GM21825 (cell line): ENCODE data around the gene CTNNA3.

Experiments
- ATAC-seq: cut with Tn5 transposase; IDR thresholded peaks from one replicate; pipeline ENCODE4 v1.9.1; 2021; ENCODE audit warnings: mild to moderate bottlenecking, moderate library complexity; ENCODE audit not compliant: unreplicated experiment

The CTNNA3 gene

DNA sequence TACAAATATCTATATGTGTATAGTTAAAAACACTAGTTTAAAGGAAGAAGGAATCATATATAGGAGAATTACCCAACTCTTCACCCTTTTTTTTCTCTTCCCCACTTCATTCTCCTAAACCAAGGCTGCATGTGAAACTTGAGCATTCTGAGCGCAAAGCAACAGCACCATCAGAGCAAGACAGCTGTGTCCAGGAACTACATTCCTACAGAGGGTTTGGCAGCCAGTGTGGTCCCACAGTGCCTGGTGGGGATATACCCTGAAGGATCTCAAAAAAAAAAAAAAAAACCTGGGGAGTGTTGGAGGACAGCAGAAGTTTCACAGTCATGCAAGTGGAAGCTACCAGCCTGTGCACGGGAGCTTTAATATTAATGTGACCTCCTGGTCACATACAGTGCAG lies 310.4 kb downstream of the CTNNA3 start:
- ATAC-seq, result no peak

DNA sequence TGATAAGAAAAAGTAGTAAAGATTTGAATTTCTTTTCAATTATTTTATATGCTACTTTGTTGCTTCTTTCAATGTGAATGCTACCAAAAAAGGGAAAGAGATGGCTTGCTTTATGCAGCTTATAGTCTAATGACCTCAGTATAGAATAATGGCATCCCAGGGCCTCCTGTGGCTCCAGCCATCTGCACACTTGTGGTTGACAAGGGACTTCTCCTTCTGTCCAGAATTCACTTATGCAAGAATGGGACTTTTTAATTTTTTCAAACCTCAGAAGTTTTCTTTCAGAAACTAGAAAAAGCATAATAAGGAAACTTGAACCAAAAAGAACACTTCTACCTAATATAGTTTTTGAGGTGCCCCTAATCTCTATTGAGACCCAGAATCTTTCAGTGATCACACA lies 310.9 kb downstream of the CTNNA3 start:
- ATAC-seq, result no peak

DNA sequence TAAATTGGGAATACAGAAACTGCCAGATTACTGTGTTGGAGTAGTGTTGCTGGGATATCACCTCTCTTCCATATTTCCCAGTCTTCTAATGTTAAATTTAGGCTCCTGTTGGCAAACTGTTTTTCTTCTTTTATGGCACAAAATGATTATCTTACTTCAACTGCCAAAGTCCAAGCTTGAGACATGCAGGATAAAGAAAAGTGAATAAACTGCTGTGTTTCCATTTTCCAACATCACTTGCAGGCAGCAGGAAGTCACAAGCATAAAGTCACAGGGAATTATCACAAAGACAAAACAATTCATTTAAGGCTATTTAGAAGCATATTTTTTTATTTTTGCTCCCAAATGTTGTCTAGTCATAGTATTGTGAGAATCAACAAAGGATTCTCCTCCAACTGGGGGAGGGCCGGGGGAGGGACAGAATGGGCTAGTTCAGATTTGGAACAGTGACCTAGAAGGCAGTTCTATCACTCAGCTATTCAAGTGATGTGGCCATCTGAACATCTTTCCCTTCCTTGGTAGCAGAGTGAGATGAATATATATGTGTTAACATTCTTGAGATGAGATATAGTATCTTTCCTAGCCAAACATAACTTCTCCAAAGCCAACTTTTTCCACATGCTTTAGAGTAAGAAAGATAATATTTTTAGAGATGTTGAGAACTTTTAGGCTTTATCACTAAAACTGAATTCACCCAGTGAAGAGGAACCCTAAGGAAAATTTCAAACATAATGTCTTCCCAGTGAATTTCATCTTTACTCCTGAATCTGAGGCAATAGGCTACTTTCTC lies 364.7 kb downstream of the CTNNA3 start:
- ATAC-seq, result no peak

DNA sequence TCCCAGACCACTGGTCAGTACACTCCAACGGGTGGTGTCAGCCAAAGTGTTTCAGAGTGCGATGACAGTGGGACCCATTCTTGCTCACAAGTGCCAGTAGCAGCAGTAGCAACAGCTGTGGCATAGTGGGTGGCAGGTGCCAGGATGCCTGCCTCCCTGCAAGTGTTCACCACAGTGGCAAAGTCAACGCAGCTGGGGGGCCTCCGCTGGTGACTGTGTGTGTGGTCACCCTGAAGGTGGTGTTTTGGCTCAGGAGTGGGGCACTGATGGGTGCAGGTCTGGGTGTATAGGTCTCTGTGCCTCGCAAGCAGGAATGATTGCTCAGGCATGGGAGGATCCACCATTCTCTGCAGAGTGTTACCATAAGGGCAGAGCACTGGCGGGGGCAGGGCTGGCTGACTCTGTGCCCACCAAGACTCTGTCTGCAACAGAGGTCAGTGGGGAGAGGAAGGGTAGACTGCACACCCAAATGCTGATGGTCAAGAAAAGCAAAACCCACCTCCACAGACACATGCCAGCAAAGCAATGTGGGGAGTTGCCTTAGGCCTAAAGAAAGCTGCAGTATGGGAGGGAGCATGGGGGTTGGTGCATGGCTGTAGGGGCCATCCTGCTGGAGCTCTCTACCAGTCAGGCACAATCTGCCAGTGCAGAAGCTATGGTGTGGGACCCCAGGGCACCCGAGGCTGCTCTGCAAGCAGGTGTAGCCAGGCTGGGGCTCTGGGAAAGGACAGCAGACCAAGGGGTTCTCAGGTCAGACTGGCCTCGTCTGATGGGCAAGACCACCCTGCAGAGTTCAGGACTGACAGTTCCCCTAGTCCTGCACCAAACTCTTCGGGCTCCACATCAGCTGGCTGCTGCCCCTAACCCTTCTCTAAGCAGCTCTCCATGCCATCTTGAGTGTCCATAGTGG lies 368.1 kb downstream of the CTNNA3 start:
- no peak for ATAC-seq

DNA sequence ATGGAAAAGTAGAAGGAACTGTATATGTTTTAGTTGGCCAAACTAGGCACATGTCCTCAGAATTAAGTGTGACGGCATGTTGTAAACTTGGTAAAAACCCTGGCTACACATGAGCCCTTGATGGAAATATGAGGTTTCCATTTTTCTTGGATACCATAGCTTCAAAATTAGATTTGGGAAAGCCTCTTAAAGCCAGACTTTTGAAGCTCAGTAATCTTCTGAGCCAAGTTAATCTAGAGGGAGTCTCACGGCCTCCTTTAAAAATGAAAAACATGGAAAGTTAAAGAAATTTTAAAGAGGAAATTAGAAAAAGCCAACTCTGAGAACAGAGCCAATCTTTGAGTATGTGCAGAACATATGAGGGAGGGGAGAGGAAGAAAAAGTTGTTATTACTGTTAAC lies 376.0 kb downstream of the CTNNA3 start:
- no peak for ATAC-seq

DNA sequence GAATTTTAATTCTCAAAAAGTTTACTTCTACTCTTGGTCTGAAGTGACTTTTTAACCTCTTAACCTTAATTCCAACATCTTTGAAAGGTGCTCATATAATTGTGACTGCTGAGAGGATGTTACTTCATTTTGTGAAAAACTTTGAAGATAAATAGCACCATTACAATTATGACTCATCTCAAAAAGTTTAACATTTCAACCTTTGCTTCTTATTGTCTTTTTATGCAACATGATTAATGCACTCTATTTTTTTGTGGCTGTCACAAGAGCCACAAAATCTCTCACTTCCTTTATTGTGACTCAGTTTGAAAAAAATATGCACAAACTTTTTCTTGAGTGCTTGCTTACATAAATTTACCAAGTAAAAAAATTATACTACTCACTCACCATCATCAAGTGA lies 387.1 kb downstream of the CTNNA3 start:
- no peak for ATAC-seq

DNA sequence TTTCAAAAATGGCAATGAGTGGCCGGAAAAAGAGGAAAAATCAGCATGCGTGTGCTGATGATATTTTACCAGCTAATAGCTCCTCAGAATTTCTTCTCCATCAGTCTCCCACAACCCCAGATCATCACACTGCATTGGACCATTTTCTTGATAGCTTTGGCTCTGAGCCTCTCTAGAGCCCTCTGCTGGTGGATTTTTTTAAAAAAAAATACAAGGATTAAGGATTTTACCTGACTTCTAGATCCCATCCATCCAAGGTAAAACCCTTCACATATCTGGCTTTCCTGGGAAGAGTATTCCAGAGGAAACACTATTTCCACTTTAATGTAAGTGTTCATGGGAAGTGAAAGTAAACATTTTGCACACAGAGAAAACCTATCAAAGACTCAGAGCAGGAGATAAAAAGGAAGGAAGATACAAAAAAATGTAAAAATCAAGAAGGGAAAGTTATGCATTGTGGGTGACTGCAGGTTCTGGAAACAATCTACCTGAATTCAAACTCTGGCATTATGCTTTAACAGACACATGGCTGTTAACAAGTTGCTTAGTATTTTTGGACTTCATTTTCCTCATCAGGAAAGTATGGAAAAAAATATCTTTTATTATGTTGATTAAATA lies 389.3 kb downstream of the CTNNA3 start:
- ATAC-seq, result no peak

DNA sequence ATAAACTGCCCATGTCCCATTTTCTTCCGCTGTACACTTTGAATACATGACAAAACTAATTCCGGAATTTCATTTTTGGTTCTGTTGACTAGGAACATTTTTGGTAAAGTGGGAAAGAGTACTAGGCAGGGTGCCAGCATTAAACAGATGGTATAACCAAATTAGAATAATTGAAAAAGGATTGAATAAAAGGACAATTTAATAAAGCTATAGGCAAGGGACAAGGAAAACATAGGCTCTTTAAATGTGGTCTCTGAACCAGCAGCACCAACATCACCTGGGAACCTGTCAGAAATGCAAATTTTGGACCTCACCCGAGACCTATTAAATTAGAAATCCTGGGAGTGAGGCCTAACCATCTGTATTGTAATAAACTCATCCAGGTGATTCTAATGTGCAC lies 393.3 kb downstream of the CTNNA3 start:
- no peak for ATAC-seq

DNA sequence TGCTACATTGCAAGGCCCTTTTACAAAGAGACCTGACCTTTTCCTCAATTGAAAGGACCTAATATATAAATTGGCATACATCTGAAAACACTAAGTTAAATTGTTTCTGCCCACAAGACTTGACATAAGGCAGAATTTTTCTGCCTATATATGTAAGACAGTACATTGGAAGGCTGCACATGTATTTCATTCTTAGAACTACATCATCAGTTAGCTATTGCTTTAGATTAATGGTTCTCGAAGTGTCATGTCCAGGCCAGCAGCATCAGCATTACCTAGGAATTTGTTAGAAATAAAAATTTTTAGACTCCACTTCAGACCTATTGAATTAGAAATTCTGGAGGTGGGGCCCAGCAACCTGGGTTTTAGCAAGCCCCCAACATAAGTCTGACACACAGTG lies 396.2 kb downstream of the CTNNA3 start:
- ATAC-seq, result no peak

DNA sequence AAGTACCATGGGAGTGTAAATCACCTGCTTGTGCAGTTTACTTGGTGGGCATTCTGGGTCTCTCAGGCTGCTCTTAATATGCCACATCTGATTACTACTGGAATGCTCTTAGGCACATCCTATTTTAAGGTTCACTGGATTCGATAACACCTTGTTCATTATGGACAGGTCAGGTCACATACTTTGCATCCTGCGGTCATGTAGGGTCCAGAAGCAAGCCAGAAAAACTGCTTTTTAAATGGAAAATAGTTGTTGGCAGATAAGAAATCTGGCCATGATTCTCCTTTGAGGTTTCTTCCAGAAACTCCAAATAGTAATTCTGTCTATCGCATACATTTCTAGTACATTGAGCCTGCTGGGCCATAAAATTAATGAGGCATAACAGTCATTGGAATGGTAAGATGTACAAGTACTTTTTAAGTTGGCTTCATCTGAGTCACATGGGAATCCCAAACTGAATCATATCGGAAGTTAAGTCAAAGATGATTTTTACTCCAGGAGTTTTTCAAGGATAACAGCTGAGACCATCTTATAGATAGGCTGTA lies 398.3 kb downstream of the CTNNA3 start:
- no peak for ATAC-seq

DNA sequence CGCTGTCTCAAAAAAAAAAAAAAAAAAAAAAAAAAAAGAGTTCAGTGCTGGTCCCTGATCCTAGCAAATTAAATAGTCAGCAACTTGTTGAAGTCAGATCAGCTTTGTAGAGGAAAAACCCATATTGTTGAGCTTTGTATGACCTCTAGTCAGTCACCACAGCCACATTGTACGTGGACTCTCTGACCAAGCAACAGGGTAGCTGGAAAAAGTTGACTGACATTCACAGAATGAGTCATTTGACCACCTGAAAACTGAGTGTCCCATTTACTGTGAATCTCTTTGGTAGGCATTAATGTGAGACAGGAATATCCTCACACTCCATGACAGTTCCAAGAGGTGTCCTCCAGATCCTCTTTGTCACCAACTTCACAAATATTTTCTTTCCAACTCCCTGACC lies 399.1 kb downstream of the CTNNA3 start:
- ATAC-seq, result no peak

DNA sequence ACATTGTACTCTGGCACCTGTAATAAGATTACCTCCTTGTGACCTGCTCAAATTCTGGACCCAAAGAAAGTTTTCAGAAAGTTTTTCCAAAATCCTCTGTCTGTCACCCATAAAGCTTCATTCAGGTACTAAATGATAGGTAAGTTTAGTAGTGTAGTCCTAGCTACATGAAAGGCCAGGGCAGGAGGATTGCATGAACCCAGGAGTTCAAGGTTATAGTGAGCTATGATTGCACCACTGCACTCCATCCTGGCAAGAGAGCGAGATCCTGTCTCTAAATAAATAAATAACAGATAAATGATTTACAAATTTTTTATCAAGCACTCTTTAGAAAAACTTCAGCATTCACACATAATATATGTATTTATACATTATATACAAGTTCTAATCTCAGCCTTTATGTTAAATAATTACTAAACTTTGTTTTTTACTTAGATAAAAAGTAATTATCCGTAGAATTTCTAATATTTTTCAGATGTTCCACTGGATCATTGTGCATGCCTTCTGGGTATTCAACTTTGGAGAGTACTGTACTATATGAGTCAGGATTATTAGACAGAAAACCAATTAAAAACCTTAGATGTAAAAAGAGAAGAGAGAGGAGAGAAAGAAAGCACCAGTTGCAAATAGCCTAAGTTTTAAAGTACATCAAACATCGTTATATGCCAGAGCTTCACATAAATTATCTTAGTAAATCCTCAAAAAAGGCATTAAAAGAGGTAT lies 407.1 kb downstream of the CTNNA3 start:
- no peak for ATAC-seq

DNA sequence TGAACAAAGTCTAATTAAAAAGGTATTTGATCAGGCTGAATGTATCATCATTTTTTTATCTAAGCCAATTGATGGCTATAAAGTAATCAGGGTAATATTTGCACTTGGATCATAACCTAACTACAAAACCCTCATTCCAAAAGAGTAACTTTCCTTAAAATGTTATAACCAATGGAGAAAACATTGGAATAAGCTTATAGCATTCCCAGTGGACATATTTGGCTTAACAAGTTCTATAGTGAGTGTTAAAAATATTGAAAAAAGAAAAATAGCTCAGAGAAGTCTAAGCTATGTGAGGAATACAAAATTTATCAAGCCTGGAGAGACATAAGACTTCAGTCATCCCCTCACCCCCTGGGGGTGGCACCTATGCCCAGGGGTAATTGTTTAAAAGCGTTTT lies 411.4 kb downstream of the CTNNA3 start:
- ATAC-seq, result no peak

DNA sequence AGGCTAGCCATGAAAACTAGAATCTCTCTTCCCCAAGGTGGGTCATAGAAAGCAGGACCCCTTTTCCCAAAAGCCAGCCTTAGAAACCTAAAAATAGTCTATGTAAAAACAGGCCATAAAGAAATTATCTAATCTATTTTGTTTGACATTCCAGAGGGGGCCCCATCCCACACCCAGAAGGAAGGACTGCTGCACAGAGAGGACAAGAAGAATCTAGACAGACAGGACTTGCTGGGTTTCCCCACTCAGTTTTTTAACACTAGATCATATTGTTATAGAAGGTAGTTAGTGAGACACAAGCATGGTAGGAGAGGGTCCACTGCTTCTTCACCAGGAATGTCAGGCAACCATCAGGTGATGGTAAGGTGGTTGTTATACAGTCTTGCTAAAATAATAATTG lies 413.1 kb downstream of the CTNNA3 start:
- ATAC-seq, result no peak

DNA sequence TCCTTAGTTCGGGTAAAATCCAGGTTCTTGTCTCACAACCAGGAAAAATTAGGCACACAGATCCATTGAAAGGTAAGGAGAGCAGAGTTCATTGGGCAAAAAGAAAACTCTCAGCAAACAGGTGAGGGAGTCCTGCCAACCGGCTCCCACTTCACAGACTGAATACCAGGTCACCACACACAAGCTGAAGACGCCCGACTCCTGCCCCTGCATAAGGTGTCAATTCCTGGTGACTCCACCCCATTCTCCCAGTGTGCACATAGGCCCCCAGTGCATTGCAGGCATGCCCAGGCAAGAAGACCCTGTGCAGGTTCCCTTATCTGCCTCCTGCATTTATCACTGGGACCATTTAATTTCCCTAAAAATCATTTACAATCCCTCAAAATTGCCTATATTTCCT lies 415.6 kb downstream of the CTNNA3 start:
- no peak for ATAC-seq

DNA sequence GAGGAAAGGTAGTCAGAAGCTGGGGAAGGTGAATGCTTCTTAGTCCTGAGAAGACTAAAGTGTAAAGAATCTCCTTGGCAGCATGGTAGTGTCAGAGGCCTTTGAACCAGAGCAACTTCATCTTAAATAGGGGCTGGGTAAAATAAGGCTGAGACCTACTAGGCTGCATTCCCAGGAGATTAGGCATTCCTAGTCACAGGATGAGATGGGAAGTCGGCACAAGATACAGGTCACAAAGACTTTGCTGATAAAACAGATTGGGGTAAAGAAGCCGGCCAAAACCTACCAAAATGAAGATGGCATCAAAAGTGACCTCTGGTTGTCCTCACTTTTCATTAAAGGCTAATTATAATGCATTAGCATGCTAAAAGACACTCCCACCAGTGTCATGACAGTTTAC lies 418.6 kb downstream of the CTNNA3 start:
- no peak for ATAC-seq

DNA sequence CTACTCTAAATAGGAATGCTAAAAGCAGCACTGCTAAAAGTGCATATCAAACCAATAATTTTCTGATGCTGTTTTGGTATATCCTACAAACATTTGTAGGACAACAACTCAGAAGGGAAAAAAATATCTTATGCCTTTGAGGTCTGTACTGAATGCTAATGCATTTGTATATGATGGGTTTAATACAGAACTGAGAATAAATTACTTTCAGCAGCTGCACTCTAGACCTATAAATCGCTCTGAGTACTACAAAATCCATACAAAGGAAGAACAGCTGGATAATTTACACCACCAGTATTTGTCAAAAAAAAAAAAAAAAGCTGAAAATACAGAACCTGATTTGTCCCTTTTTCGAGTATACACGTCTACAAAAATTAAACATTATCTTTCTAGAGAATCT lies 426.2 kb downstream of the CTNNA3 start:
- no peak for ATAC-seq

DNA sequence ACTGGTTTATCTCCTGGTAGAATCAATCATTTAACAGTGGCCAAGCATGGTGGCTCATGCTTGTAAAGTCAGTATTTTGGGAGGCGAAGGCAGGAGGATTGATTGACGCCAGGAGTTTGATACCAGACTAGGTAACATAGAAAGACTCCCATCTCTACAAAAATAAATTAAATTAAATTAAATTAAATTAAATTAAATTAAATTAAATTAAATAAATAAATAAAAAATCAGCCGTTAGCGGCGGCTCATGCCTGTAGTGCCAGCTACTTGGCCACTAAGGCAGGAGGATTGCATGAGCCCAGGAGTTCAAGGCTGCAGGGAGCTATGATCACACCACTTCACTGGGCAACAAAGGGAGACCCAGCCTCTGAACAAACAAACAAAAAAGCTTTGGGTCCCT lies 427.8 kb downstream of the CTNNA3 start:
- ATAC-seq, result no peak

DNA sequence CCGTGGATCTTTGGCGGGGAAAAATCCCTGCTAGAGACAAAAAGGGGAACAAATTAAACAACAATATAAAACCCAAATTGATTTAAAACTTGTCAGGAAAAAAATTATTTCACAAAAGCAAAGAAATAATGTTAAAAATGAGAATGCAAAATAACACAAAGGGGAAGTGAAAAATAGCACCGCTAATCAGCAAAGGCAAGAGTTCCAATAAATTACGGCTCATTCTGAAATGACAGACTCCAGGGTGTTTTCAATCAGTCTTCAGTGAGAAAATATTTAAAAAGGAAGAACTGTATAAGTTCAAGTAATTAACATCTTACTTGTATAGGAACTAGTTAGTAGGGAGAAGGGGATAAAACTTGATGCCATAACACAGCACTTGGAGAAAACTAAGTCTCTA lies 433.3 kb downstream of the CTNNA3 start:
- no peak for ATAC-seq

DNA sequence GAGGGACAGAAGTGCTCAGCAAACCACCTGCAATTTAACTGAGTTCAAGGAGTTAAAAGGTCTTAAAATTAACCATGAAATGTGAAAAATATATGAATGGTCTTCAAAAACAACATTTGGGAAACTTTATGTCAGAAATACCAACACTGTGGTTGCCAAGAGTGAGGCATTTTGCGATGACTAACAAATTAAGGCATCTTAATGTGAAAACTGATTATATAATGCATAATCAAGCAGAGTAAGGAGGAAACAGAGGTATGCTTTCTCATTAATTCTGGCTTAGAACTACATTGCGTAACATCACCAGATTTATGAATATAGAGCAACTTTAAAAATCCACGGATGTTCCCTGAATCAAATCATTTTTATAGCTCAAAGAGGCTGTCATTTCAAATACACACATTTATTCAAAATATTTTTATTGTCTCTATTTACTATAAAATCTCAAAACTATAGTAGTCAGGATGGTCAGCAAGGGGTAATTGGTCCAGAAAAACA lies 434.6 kb downstream of the CTNNA3 start:
- ATAC-seq, result no peak
